ENCODE data around the gene OR52H1.

GRCh38 chr11:5548440-5548839 is at the start of gene OR52H1:
- no peak for TF ChIP-seq EZH2 (IDR thresholded peaks at IDR 0.05; ENCODE audit: low read length, unreplicated experiment)
- TF ChIP-seq CTCF (conservative IDR thresholded peaks at IDR 0.05; ENCODE audit: low read depth, low read length) = no peak

Data from PC-3 (cell line).